ENCODE data around the gene SP3. TPM values are rescaled to one million over a fixed set of nuclear protein-coding genes. Genes with fewer than 3 reads are reported as not detected.

SP3 gene
- total RNA-seq (100 to 1,000 TPM; 130 to 153 TPM), polyA plus RNA-seq (ENCODE audit: insufficient read length in 2 of 2) (10 to 100 TPM; 45.9 to 59.6 TPM)
- long read RNA-seq, donor 1, full-length matches to known transcripts = 8 of 8 reads
- long read RNA-seq, donor 1, partial matches to known transcripts = 0 of 8 reads
- long read RNA-seq, donor 1, other reads (novel, unspliced or antisense) = 0 of 8 reads
- long read RNA-seq, donor 2, partial matches to known transcripts = 0 of 1 reads
- long read RNA-seq, donor 2, other reads (novel, unspliced or antisense) = 0 of 1 reads
- long read RNA-seq, donor 3, full-length matches to known transcripts = 3 of 3 reads
- long read RNA-seq, donor 3, partial matches to known transcripts = 0 of 3 reads
- long read RNA-seq, donor 3, other reads (novel, unspliced or antisense) = 0 of 3 reads
- long read RNA-seq, donor 4, full-length matches to known transcripts = 9 of 27 reads
- long read RNA-seq, donor 4, partial matches to known transcripts = 18 of 27 reads
- long read RNA-seq, donor 4, other reads (novel, unspliced or antisense) = 0 of 27 reads

DNA sequence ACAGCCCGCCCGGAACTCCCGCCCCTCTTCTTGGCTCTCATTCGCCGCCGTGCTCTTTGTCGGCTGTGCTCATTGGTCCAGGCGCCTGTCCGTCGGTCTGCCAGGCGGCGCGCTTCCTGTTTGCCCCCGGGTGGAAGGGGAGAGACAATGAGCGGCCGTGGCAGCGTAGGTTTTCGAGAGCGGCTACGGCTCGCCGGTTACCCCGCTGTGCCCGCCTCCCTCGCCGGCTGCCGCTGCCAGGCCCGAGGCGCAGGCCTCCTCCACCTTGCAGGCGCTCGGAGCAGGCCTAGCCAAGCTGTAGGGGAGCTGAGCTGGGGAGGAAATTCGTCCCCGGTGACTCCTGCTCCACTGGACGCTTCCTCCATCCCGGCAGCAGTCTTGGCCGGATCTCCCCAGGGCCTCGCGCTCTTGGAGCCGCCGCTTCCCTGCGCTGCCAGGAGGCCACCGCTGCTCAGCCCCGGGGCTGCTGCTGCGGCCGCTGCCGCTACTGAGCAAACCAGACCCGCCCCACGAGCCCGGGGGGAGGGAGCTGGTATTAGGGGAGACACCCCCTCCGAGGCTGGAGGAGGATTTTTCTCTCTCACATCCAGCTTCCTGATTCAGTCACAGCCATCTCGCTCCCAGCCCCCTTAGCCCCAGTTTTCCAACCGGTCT, at the start of gene SP3:
SP3 (minus strand) TSS at position 2 of the 654 bp plus-strand sequence. CDS start 202 bp downstream, outside the sequence.
- peak; percentile 83 to 99 (median 96) for DNase-seq (ENCODE audit: low read depth in 4 of 6, low spot score in 6 of 6)
- Histone ChIP-seq H3K27me3 (ENCODE audit: control insufficient read depth, insufficient read depth, low read length) (no peaks in the 10 kb centered on the region), H3K27ac (ENCODE audit: low read depth, low read length) (peak within 1 kb of the TSS; percentile 99), H3K9me3 (ENCODE audit: control insufficient read depth, insufficient read depth, low read length) (no peaks in the 10 kb centered on the region), H3K36me3 (ENCODE audit: control insufficient read depth, insufficient read depth, low read length) (no peaks in the 10 kb centered on the region), H3K4me1 (ENCODE audit: control insufficient read depth, insufficient read depth, low read length) (no peaks in the 10 kb centered on the region), H3K4me3 (ENCODE audit: low read depth, low read length) (peak within 1 kb of the TSS; percentile 84)
- 0% methylated on average over 46 of the region's 52 CpGs for WGBS (ENCODE audit: insufficient coverage)

DNA sequence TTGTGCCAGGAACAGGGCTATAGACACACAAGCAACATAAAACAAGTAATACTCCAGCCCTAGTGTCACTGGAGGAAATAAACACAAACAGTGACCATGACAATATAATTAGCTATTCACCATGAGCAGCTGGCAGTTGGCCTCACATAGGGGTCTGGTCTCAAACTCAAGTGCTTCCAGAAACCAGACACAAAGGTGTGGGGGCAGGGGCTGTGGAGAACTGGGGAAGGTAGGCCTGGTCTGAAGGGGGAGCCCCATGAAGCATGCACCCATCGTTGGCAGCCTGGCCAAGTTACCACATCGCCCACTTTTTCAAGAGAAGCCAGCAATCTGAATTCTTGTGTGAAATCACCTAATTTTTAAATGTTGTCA, 49.5 kb upstream of the SP3 start:
- H3K27ac ChIP-seq (ENCODE audit: low read depth, low read length) = no peak overlapping the region
- no peak overlapping the region for H3K4me3 ChIP-seq (ENCODE audit: low read depth, low read length)
- H3K27me3 ChIP-seq (ENCODE audit: control insufficient read depth, insufficient read depth, low read length) = peaks cover 2% of the 10 kb centered on the region
- peak in 2 of 6 donors; percentile 35 to 57 for DNase-seq (ENCODE audit: low read depth in 4 of 6, low spot score in 6 of 6)
- H3K4me1 ChIP-seq (ENCODE audit: control insufficient read depth, insufficient read depth, low read length) = peaks cover 15% of the 10 kb centered on the region
- H3K9me3 ChIP-seq (ENCODE audit: control insufficient read depth, insufficient read depth, low read length) = no peaks in the 10 kb centered on the region
- WGBS (ENCODE audit: insufficient coverage) = 60% methylated on average over 1 of the region's 2 CpGs
- no peaks in the 10 kb centered on the region for H3K36me3 ChIP-seq (ENCODE audit: control insufficient read depth, insufficient read depth, low read length)

DNA sequence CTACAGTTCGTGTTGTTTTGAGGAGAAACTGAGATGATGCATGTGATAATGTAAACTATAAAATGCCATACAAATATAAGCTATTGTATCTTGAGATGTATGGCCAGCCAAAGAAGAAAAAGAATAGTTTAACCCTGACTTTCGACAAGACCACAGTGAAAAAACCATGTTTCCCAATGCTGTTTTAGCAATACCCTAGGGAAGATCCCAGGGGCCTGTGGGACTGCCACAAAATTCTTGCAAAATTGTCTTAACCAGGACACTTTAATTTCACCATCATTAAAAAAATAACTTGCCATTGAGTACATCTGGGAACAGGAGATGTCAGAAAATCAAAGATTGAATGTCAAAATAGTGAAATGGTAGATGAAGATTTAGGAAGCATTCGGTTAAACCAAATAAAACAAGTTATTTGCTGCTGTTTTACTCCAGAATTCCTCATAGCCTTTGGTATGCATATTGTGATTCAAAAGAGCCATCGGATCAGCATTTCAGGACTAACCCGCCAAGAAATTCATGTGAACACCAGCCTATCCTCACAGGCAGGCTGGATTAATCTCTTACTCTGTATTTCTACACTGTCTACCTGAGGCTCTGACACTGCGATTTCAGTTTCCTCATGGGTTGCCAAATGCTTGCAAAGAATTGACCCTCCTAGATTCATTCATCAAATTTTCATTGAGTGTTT, 49.0 kb upstream of the SP3 start:
- Histone ChIP-seq H3K4me1 (ENCODE audit: control insufficient read depth, insufficient read depth, low read length) (peaks cover 15% of the 10 kb centered on the region), H3K36me3 (ENCODE audit: control insufficient read depth, insufficient read depth, low read length) (no peaks in the 10 kb centered on the region), H3K9me3 (ENCODE audit: control insufficient read depth, insufficient read depth, low read length) (no peaks in the 10 kb centered on the region), H3K4me3 (ENCODE audit: low read depth, low read length) (no peak overlapping the region), H3K27me3 (ENCODE audit: control insufficient read depth, insufficient read depth, low read length) (peaks cover 2% of the 10 kb centered on the region), H3K27ac (ENCODE audit: low read depth, low read length) (peak overlapping the region; percentile 89)
- WGBS (ENCODE audit: insufficient coverage) = 54% methylated on average over 3 of the region's 6 CpGs
- DNase-seq (ENCODE audit: low read depth in 4 of 6, low spot score in 6 of 6) = no peak

DNA sequence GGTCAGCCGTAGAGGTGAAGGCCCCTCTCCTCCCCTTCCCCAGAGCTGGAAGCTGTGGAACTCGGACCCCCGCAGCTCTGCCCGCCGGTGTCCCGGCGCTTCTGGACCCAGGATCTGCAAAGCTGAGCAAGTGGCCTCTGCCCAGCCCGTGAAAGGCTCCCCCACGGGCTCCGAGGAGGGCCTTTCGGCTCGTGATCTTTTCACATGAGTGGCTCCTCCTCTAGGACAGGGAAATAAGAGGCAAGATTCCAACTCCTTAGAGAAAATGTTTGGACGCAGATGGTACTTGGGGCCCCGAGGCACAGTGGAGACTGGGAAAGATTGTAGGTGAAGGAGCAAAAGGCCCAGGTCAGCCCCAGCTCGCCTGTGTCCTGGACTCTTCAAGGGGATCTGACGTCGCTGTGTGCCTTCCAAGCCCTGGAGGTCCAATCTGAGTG, 48.2 kb upstream of the SP3 start:
- peak overlapping the region; percentile 43 for H3K4me3 ChIP-seq (ENCODE audit: low read depth, low read length)
- 19% methylated on average over 15 of the region's 17 CpGs for WGBS (ENCODE audit: insufficient coverage)
- H3K4me1 ChIP-seq (ENCODE audit: control insufficient read depth, insufficient read depth, low read length) = peaks cover 15% of the 10 kb centered on the region
- DNase-seq (ENCODE audit: low read depth in 4 of 6, low spot score in 6 of 6) = peak in 1 of 6 donors; percentile 53
- H3K27ac ChIP-seq (ENCODE audit: low read depth, low read length) = peak overlapping the region; percentile 89
- no peaks in the 10 kb centered on the region for H3K9me3 ChIP-seq (ENCODE audit: control insufficient read depth, insufficient read depth, low read length)
- H3K36me3 ChIP-seq (ENCODE audit: control insufficient read depth, insufficient read depth, low read length) = no peaks in the 10 kb centered on the region
- peaks cover 2% of the 10 kb centered on the region for H3K27me3 ChIP-seq (ENCODE audit: control insufficient read depth, insufficient read depth, low read length)

DNA sequence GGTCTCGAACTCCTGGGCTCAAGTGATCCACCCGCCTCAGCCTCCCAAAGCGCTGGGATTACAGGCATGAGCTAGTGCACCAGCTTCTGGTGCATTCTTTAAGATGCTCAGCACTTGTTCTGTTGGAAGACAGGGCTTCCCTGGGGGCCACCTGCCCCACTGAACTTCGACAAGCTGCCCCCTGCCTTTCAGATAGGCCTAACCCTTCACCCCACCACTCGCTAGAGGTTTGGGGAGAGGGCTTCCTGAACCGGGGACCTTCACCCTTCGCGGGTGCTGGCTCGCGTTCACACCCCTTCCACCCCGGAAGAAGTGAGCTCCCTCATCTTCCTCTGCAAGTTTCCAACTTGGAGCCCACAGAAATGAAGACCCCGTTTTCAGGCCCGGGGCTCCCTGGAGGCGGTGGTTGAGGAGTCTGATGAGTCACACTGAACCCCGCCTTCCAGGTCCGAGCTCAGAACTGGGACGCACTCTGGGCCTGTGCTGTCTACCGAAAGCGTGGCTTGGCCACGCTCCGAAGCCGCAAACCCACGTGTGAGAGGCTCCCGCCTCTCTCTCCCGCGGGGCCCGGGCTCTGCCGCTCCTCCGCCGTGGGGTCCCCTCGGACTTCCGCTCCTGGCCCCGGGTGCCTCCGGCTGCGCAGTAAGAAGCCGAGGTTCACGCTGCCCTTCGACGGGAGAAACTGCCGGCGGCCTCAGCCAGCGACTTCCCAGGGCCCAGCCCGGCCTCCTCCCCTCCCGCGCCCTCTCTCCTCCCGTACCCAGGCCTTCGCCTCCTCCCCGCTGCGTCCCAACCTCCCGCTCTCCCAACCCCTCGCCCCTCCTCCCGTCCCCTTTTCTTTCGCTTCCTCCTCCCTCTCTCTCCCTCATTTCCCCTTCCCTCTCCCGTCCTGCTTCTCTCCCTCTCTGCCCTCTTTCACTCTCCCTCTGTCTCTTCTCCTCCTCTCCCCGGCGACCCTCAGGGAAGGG, 47.5 kb upstream of the SP3 start:
- no peaks in the 10 kb centered on the region for H3K36me3 ChIP-seq (ENCODE audit: control insufficient read depth, insufficient read depth, low read length)
- H3K4me1 ChIP-seq (ENCODE audit: control insufficient read depth, insufficient read depth, low read length) = peaks cover 15% of the 10 kb centered on the region
- H3K9me3 ChIP-seq (ENCODE audit: control insufficient read depth, insufficient read depth, low read length) = no peaks in the 10 kb centered on the region
- peak overlapping the region; percentile 89 for H3K27ac ChIP-seq (ENCODE audit: low read depth, low read length)
- peak in 2 of 6 donors; percentile 47 to 72 for DNase-seq (ENCODE audit: low read depth in 4 of 6, low spot score in 6 of 6)
- whole genome bisulfite sequencing (ENCODE audit: insufficient coverage) = 20% methylated on average over 49 of the region's 56 CpGs
- H3K27me3 ChIP-seq (ENCODE audit: control insufficient read depth, insufficient read depth, low read length) = peaks cover 2% of the 10 kb centered on the region
- H3K4me3 ChIP-seq (ENCODE audit: low read depth, low read length) = peak overlapping the region; percentile 43

DNA sequence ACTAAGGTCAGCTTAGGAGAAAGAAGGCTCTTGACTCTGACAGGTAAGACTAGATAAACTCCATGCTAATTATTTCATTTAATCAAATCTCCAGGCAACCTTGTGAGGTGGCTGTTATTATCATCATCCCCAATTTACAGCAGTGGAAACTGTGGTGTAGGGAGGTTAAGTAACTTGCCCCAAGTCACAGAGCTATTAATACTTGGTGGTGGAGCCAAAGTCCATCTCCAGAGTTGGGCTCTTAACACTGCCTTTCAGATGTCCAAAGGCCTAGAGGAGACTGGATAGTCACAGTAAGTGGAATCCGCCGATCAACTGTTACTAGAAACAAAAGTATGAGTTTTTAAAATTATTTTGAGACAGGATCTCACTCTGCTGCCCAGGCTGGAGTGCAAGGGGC, 46.6 kb upstream of the SP3 start:
- no CpG with 5 or more reads among the region's 2 CpGs for WGBS (ENCODE audit: insufficient coverage)
- Histone ChIP-seq H3K9me3 (ENCODE audit: control insufficient read depth, insufficient read depth, low read length) (no peaks in the 10 kb centered on the region), H3K4me1 (ENCODE audit: control insufficient read depth, insufficient read depth, low read length) (peaks cover 15% of the 10 kb centered on the region), H3K27me3 (ENCODE audit: control insufficient read depth, insufficient read depth, low read length) (peaks cover 2% of the 10 kb centered on the region), H3K4me3 (ENCODE audit: low read depth, low read length) (no peak overlapping the region), H3K27ac (ENCODE audit: low read depth, low read length) (no peak overlapping the region), H3K36me3 (ENCODE audit: control insufficient read depth, insufficient read depth, low read length) (no peaks in the 10 kb centered on the region)
- no peak for DNase-seq (ENCODE audit: low read depth in 4 of 6, low spot score in 6 of 6)

DNA sequence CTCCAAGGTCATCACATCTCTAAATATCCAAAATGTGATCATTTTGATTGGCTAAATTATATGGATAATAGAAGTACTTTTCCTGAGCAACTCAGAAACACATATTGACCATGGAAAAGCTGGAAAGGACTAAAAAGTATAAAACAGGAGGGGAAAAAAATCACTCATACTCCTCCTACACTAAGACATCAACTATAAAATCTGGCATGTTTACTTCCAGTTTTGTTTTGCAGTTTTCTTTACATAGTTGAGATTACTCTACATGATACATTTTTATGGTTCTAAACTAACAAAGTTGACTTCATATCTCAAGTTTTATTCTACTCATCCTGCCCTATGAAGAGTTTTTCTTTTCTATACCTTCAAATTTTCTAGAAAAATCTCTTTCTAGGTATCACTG, 46.0 kb upstream of the SP3 start:
- peaks cover 15% of the 10 kb centered on the region for H3K4me1 ChIP-seq (ENCODE audit: control insufficient read depth, insufficient read depth, low read length)
- DNase-seq (ENCODE audit: low read depth in 4 of 6, low spot score in 6 of 6) = no peak
- no peak overlapping the region for H3K27ac ChIP-seq (ENCODE audit: low read depth, low read length)
- no peak overlapping the region for H3K4me3 ChIP-seq (ENCODE audit: low read depth, low read length)
- no peaks in the 10 kb centered on the region for H3K36me3 ChIP-seq (ENCODE audit: control insufficient read depth, insufficient read depth, low read length)
- H3K27me3 ChIP-seq (ENCODE audit: control insufficient read depth, insufficient read depth, low read length) = peaks cover 2% of the 10 kb centered on the region
- H3K9me3 ChIP-seq (ENCODE audit: control insufficient read depth, insufficient read depth, low read length) = no peaks in the 10 kb centered on the region

DNA sequence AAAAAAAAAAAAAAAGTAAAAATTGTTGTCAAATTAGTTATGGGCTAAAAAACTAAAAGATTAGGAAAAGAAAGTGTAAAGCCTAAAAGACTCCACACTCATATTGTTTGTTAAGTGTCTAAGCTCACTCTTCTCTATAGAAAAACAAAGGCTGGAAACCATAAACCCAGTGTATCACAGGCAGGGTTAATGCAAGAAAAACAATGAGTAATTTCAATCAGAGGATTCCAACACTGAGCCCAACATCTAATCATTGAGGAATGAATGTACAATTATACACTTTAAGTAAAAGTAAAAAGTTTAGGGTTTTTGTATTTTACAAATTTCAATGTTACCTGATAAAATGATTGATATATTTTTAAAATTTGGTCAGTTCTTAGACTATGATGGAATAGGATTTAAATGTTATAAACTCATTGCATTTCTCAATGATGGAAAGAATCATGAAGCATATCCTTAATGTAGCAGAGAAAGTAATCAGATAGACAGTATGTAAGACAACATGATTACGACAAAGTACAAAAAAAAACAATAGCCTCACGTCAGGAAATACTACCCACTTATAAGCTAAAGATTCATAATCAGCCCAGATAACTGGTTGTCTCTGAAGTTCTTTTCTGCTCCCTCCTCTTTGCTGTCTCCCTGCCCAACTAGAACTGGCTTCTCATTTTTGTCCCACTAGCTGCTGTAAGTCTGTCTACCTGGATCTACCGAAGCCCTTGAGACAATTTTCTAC, 44.5 kb upstream of the SP3 start:
- H3K27ac ChIP-seq (ENCODE audit: low read depth, low read length) = no peak overlapping the region
- peaks cover 2% of the 10 kb centered on the region for H3K27me3 ChIP-seq (ENCODE audit: control insufficient read depth, insufficient read depth, low read length)
- 100% methylated on average over 1 of the region's 3 CpGs for WGBS (ENCODE audit: insufficient coverage)
- no peak overlapping the region for H3K4me3 ChIP-seq (ENCODE audit: low read depth, low read length)
- H3K4me1 ChIP-seq (ENCODE audit: control insufficient read depth, insufficient read depth, low read length) = peaks cover 15% of the 10 kb centered on the region
- H3K9me3 ChIP-seq (ENCODE audit: control insufficient read depth, insufficient read depth, low read length) = no peaks in the 10 kb centered on the region
- no peak for DNase-seq (ENCODE audit: low read depth in 4 of 6, low spot score in 6 of 6)
- H3K36me3 ChIP-seq (ENCODE audit: control insufficient read depth, insufficient read depth, low read length) = no peaks in the 10 kb centered on the region

Measured in spinal cord (tissue), 10 donors.